GM12875 (cell line): ENCODE results near the gene PLCG2.
"Not testable (repeated sequence)": the region's sequence is repeated elsewhere in the genome, so short reads cannot be mapped to it uniquely, and the experiment has no call there.

Experiments
- H3K4me3 ChIP-seq: one replicate; pipeline ENCODE4 v1.5.1; 2011; ENCODE audit warnings: low read depth, low read length, control low read depth
- TF ChIP-seq, protein P1 (sequence below): IDR thresholded peaks from 2 replicates; pipeline ENCODE4 v1.5.1; 2011; ENCODE audit warnings: low read depth, mild to moderate bottlenecking, control low read depth, inconsistent platforms, low read length, moderate library complexity, borderline replicate concordance; ENCODE audit not compliant: insufficient read depth

PLCG2 gene

GRCh38 chr16:82004601-82005000, 225.5 kb downstream of the PLCG2 start:
- no peak overlapping the region for H3K4me3 ChIP-seq
- TF ChIP-seq, protein P1, sequence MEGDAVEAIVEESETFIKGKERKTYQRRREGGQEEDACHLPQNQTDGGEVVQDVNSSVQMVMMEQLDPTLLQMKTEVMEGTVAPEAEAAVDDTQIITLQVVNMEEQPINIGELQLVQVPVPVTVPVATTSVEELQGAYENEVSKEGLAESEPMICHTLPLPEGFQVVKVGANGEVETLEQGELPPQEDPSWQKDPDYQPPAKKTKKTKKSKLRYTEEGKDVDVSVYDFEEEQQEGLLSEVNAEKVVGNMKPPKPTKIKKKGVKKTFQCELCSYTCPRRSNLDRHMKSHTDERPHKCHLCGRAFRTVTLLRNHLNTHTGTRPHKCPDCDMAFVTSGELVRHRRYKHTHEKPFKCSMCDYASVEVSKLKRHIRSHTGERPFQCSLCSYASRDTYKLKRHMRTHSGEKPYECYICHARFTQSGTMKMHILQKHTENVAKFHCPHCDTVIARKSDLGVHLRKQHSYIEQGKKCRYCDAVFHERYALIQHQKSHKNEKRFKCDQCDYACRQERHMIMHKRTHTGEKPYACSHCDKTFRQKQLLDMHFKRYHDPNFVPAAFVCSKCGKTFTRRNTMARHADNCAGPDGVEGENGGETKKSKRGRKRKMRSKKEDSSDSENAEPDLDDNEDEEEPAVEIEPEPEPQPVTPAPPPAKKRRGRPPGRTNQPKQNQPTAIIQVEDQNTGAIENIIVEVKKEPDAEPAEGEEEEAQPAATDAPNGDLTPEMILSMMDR, result no peak

- TF ChIP-seq, protein P1, result no peak
- H3K4me3 ChIP-seq, result no peak overlapping the region
Observed at GRCh38 chr16:82005027-82005830, 226.1 kb downstream of the PLCG2 start.

DNA sequence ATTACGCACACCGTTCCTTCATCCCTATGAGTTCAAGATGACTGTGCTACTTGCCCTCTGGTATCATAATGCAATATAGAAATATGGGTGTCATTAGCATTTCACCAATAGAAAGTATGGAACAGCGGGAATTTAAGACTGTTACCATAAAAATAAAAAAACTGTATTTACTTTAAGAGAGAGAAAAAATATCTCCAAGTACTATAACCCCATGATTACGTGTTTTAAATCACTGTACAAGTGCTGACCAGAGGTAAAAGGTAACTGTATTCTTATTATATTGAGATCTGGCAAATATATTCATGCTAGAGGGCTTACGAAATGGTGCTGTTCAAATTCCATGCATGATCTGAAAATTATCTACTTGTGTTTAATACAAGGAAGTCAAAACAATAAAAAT, 226.9 kb downstream of the PLCG2 start:
- TF ChIP-seq, protein P1, result no peak
- no peak overlapping the region for H3K4me3 ChIP-seq

GRCh38 chr16:82007189-82007588, 228.1 kb downstream of the PLCG2 start:
- TF ChIP-seq, protein P1, result no peak
- no peak overlapping the region for H3K4me3 ChIP-seq

DNA sequence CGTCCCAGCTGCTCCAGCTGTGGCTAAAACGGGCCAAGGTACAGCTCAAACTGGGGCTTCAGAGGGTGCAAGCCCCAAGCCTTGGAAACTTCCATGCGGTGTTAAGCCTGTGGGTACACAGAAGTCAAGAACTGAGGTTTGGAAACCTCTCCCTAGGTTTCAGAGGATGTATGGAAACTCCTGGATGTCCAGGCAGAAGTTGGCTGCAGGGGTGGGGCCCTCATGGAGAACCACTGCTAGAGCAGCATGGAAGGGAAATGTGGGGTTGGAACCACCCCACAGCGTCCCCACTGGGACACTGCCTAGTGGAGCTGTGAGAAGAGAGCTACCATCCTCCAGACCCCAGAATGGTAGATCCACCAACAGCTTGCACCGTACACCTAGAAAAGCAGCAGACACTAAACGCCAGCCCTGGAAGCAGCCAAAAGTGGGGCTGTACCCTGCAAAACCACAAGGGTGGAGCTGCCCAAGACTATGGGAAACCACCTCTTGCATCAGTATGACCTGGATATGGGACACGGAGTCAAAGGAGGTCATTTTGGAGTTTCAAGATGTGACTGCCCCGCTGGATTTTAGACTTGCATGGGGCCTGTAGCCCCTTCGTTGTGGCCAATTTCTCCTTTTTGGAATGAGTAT, 230.0 kb downstream of the PLCG2 start:
- TF ChIP-seq, protein P1, result no peak
- H3K4me3 ChIP-seq, result no peak overlapping the region

- H3K4me3 ChIP-seq, result not testable (repeated sequence)
Observed at GRCh38 chr16:82009789-82010188, 230.7 kb downstream of the PLCG2 start.

GRCh38 chr16:82010649-82011048, 231.6 kb downstream of the PLCG2 start:
- TF ChIP-seq, protein P1, result no peak
- peak overlapping the region; percentile 70 for H3K4me3 ChIP-seq
